Duodenal mucosa (tissue), 2 donors: ENCODE measurements around the gene TOR2A.
"Not testable (repeated sequence)": the region's sequence is repeated elsewhere in the genome, so short reads cannot be mapped to it uniquely, and the experiment has no call there.

Experiments used
- H3K27ac ChIP-seq: one replicate; pipeline ENCODE4 v1.7.0; 2013; ENCODE audit warnings: low read depth, low read length
- H3K27me3 ChIP-seq, 2 donors: one replicate each; pipeline ENCODE4 v1.7.0; 2013; ENCODE audit warnings: low read length in 2 of 2, control low read depth in 1 of 2; ENCODE audit not compliant: insufficient read depth in 2 of 2, control insufficient read depth in 1 of 2
- H3K36me3 ChIP-seq, 2 donors: one replicate each; pipeline ENCODE4 v1.7.0; 2013; ENCODE audit warnings: low read length in 2 of 2, control low read depth in 1 of 2; ENCODE audit not compliant: insufficient read depth in 2 of 2, control insufficient read depth in 1 of 2
- H3K4me1 ChIP-seq, 2 donors: one replicate each; pipeline ENCODE4 v1.7.0; 2013; ENCODE audit warnings: low read length in 2 of 2, control low read depth in 1 of 2; ENCODE audit not compliant: insufficient read depth in 2 of 2, control insufficient read depth in 1 of 2
- H3K4me3 ChIP-seq, 2 donors: one replicate each; pipeline ENCODE4 v1.7.0; 2013; ENCODE audit warnings: low read length in 2 of 2, low read depth in 1 of 2
- H3K9ac ChIP-seq, 2 donors: one replicate each; pipeline ENCODE4 v1.7.0; 2013; ENCODE audit warnings: low read length in 2 of 2, low read depth in 1 of 2
- H3K9me3 ChIP-seq, 2 donors: one replicate each; pipeline ENCODE4 v1.7.0; 2013; ENCODE audit warnings: low read length in 2 of 2, control low read depth in 1 of 2; ENCODE audit not compliant: control insufficient read depth in 1 of 2

TOR2A gene

GRCh38 chr9:127768698-127769097, 33.6 kb upstream of the TOR2A start:
- Histone ChIP-seq H3K27ac (no peak overlapping the region), H3K27me3 (no peaks in the 10 kb centered on the region), H3K36me3 (peaks cover 0 to 3% of the 10 kb centered on the region in 2 donors), H3K4me3 (no peak overlapping the region), H3K9ac (no peak overlapping the region), H3K4me1 (peaks cover 12 to 34% of the 10 kb centered on the region in 2 donors), H3K9me3 (no peaks in the 10 kb centered on the region)

GRCh38 chr9:127767909-127768331, 32.8 kb upstream of the TOR2A start:
- H3K27ac ChIP-seq = peak overlapping the region; percentile 7
- H3K36me3 ChIP-seq = no peaks in the 10 kb centered on the region
- peaks cover 12 to 38% of the 10 kb centered on the region in 2 donors for H3K4me1 ChIP-seq
- no peak overlapping the region for H3K9ac ChIP-seq
- no peak overlapping the region for H3K4me3 ChIP-seq
- no peaks in the 10 kb centered on the region for H3K9me3 ChIP-seq
- no peaks in the 10 kb centered on the region for H3K27me3 ChIP-seq

- Histone ChIP-seq H3K4me3 (no peak overlapping the region), H3K27ac (peak overlapping the region; percentile 7), H3K9me3 (no peaks in the 10 kb centered on the region), H3K36me3 (no peaks in the 10 kb centered on the region), H3K4me1 (peaks cover 12 to 42% of the 10 kb centered on the region in 2 donors), H3K27me3 (peaks cover 0 to 2% of the 10 kb centered on the region in 2 donors), H3K9ac (no peak overlapping the region)
Observed at GRCh38 chr9:127767410-127767809, 32.3 kb upstream of the TOR2A start.

GRCh38 chr9:127765418-127765817, 30.3 kb upstream of the TOR2A start:
- no peak overlapping the region for H3K9ac ChIP-seq
- H3K27ac ChIP-seq = no peak overlapping the region
- no peaks in the 10 kb centered on the region for H3K36me3 ChIP-seq
- H3K4me1 ChIP-seq = peaks cover 2 to 31% of the 10 kb centered on the region in 2 donors
- peaks cover 0 to 4% of the 10 kb centered on the region in 2 donors for H3K27me3 ChIP-seq
- H3K9me3 ChIP-seq = no peaks in the 10 kb centered on the region
- no peak overlapping the region for H3K4me3 ChIP-seq

GRCh38 chr9:127763918-127764384, 28.9 kb upstream of the TOR2A start:
- no peak overlapping the region for H3K27ac ChIP-seq
- H3K9ac ChIP-seq = no peak overlapping the region

GRCh38 chr9:127762111-127762676, 27.1 kb upstream of the TOR2A start:
- H3K9ac ChIP-seq = no peak overlapping the region

More at GRCh38 chr9:127763918-127764384, 28.9 kb upstream of the TOR2A start:
- Histone ChIP-seq H3K27me3 (peaks cover 0 to 4% of the 10 kb centered on the region in 2 donors), H3K9me3 (no peaks in the 10 kb centered on the region), H3K4me1 (peaks cover 0 to 22% of the 10 kb centered on the region in 2 donors), H3K36me3 (no peaks in the 10 kb centered on the region), H3K4me3 (no peak overlapping the region)

GRCh38 chr9:127761491-127761956, 26.4 kb upstream of the TOR2A start:
- Histone ChIP-seq H3K9ac (no peak overlapping the region), H3K27me3 (peaks cover 0 to 4% of the 10 kb centered on the region in 2 donors), H3K36me3 (no peaks in the 10 kb centered on the region), H3K4me3 (no peak overlapping the region), H3K27ac (no peak overlapping the region), H3K9me3 (no peaks in the 10 kb centered on the region), H3K4me1 (peaks cover 0 to 14% of the 10 kb centered on the region in 2 donors)

More at GRCh38 chr9:127762111-127762676, 27.1 kb upstream of the TOR2A start:
- peaks cover 0 to 18% of the 10 kb centered on the region in 2 donors for H3K4me1 ChIP-seq
- no peak overlapping the region for H3K4me3 ChIP-seq
- H3K36me3 ChIP-seq = no peaks in the 10 kb centered on the region
- peak overlapping the region; percentile 50 for H3K27ac ChIP-seq
- H3K27me3 ChIP-seq = peaks cover 0 to 4% of the 10 kb centered on the region in 2 donors
- no peaks in the 10 kb centered on the region for H3K9me3 ChIP-seq

- H3K27me3 ChIP-seq = peaks cover 0 to 4% of the 10 kb centered on the region in 2 donors
- H3K9ac ChIP-seq = no peak overlapping the region
- H3K4me3 ChIP-seq = no peak overlapping the region
- peaks cover 0 to 12% of the 10 kb centered on the region in 2 donors for H3K4me1 ChIP-seq
- no peaks in the 10 kb centered on the region for H3K36me3 ChIP-seq
- H3K27ac ChIP-seq = no peak overlapping the region
- no peaks in the 10 kb centered on the region for H3K9me3 ChIP-seq
Observed at GRCh38 chr9:127761061-127761460, 26.0 kb upstream of the TOR2A start.

- no peak overlapping the region for H3K4me3 ChIP-seq
- H3K27ac ChIP-seq = no peak overlapping the region
- no peaks in the 10 kb centered on the region for H3K36me3 ChIP-seq
- H3K9me3 ChIP-seq = no peaks in the 10 kb centered on the region
- peaks cover 4% of the 10 kb centered on the region in 2 donors for H3K27me3 ChIP-seq
- H3K9ac ChIP-seq = no peak overlapping the region
- peaks cover 0 to 8% of the 10 kb centered on the region in 2 donors for H3K4me1 ChIP-seq
Observed at GRCh38 chr9:127758843-127759242, 23.7 kb upstream of the TOR2A start.

GRCh38 chr9:127756776-127757175, 21.7 kb upstream of the TOR2A start:
- not testable (repeated sequence) for H3K27me3 ChIP-seq, H3K9me3 ChIP-seq, H3K4me1 ChIP-seq, H3K36me3 ChIP-seq, H3K27ac ChIP-seq, H3K4me3 ChIP-seq, H3K9ac ChIP-seq
